GM19035 (cell line): ENCODE data around the gene TUBA3D.
"Not testable (repeated sequence)": the region's sequence is repeated elsewhere in the genome, so short reads cannot be mapped to it uniquely, and the experiment has no call there.

Source experiments
- ATAC-seq: cut with Tn5 transposase; IDR thresholded peaks from one replicate; pipeline ENCODE4 v1.9.1; 2021; ENCODE audit not compliant: unreplicated experiment

The TUBA3D gene

DNA sequence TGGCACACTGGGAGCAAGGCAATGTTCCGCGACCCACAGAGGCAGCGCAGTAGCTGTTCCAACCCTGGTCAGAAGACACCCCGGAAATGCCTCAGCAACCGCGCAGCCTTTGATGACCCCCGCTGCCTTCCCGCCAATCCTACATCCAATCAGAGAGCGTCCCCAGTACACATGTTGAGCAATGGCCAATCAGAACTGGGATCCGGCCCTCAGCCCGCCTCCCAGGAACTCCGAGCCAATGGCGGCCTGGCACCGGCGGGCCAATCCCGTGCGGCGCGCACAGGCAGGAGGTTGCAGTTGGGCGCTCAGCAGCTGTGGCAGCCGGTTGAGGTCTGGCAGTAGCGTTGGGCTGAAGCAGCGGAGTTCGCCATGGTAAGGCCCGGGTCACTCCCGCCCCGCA lies at the start of gene TUBA3D:
Gene TUBA3D (plus strand): TSS at position 289 of the 400 bp plus-strand sequence. CDS start 81 bp downstream, at position 370.
- no peak for ATAC-seq

DNA sequence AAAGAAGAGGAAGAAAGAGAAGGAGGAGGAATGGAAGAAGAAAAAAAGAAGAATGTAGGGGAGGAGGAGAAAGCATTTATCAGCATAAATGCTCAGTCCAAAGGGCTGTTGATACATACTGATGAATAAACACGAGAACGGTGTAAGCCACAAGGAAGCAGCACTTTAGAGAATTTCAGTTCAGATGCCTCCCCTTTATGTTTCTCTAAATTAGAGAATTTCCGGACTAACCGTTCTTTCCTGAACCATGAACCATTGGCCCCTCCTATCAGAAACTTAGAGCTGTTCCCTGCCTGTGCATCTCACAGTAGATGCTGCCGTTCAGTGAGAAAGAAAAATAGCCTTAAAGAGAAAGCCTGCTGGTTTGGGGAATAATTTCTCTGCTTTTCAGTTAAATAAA lies 49.2 kb upstream of the TUBA3D start:
- ATAC-seq = no peak

DNA sequence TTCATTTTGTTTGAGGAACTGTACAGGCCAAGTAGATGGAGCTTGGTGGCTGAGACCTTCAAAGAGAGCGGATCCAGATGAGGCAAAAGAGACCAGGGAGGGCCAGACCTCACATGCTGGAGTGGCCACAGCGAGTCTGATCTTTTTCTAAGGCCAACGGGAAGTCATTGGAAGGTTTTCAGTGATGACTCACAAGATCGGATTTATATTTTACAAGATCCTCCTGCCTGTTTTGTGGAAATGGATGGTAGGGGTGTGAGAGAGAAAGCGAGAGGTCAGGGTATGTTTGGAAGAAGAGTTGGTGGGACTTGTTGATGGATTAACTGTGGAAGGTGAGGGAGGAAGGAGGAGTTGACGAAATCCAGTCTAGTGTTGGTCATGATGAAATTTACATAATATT lies 44.6 kb upstream of the TUBA3D start:
- no peak for ATAC-seq

DNA sequence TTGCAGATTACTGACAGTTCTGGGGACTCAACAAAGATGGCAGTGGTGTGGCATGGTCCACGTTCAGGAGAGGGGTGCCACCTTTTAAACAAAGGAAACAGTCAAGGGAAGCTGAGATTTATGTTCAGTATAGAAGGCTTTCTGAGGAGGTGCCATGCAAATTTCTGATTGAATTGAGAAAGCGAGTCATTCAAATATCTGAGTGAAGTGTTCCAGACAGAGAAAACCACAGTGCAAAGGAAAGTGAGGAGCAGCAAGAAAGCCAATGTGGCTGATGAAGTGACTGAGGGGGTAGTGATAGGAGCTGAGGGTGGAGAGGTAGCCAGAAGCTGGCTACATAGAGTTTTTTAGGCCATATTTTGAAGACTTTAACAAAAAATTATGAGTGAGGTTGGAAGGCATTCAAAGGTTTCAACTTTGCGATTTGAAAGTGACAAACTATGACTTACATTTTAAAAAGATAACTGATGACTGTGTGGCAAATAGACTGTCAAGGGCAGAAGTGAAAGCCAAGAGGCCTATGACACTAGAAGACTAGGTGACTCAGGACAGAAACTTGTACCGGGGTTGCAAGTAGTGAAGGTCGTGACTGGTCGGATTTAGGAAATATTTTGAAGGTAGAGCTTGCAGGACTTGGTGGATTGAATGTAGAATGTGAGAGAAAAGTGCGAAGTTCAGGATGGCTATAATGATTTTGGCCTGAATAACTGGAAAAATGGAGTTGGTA lies 35.0 kb upstream of the TUBA3D start:
- ATAC-seq = peak; percentile 81

DNA sequence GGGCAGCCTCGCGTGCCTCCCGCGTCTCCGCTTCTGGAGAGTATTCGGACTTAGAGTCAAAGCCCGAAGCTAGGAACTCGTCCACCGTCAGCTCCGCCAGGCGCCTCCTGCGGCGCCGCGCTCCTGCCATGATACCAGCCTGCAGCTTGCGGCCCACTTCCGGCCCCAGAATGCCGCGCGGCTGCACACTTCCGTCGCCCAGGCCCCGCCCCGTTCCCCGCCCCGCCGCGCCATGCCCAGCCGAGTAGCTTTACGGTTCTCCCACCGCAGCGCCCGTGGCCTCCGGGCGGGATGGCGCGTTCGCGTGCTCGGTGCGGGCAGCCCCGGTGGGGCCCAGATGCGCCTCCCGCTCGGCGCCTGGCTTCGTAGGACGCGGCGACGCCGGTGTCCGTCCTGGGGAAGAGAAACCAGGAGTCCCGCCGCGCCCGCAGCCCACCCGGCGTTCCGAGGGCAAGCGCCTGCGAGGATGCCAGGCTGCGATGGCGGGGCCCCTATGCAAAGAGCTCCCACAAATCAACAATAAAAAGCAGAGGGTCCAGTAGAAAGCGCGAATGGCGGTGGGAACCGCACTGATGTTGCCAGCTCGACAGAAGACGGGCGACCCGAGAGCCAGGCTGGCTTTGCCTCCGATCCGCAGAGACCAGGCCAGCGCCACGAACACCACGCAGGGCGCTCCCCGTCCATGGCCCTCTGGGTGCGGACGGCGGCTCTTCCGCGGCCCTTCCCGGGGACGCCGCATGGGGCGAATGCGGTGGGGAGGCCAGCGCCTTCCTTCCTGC lies 31.0 kb upstream of the TUBA3D start:
- ATAC-seq = not testable (repeated sequence)

- ATAC-seq = not testable (repeated sequence)
Observed at GRCh38 chr2:131445515-131445797, 30.5 kb upstream of the TUBA3D start.

DNA sequence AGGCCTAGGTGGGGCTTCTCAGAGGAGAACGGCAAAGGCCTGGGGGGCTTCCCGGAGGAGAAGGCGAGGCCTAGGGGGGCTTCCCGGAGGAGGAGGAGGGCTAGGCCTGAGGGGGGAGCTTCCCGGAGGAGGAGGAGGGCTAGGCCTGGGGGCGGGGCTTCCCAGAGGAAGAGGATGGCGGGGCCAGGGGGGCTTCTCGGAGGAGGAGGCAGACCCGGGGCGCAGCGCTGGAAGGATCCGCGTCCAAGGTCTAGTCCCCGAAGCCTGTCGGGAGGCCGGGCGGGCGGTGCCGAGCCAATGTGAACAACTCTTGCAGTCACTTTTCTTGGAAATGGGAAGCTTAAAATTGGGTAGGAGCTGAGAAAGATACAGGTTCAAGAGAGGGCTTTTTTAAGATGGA lies 30.0 kb upstream of the TUBA3D start:
- ATAC-seq = no peak

GRCh38 chr2:131447981-131448380 lies 27.9 kb upstream of the TUBA3D start:
- ATAC-seq = not testable (repeated sequence)

DNA sequence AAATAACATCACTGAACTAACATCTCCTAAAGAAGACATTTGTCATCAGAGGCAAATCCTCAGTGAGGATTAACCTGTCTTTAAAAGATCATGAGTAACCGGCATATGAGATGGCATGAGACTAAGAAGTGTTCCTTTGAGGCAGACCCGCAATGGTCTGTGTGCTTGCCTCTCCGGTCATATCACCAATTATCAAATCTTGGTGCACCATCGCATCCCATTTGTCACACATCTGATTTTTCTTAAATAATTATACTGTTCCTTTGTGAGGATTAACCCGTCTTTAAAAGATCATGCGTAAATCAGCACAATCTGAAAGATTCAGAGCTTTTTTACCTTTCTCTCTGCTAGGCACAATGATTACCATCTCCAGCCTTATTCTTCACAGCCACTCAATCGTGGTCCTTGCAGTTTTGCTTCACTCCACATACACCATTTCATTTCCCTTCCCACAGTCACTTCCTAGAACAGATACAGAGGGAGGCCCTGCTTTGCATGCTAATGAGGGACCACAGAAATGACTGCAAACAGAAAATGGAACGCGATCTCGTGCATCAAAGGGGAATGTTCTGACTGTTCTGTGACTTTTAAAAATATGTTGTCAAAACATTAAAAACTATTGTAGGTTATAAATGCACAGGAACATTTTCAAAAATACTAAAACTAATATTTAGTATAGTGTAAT lies 24.5 kb upstream of the TUBA3D start:
- ATAC-seq = peak; percentile 87

- not testable (repeated sequence) for ATAC-seq
Observed at GRCh38 chr2:131454914-131455313, 21.0 kb upstream of the TUBA3D start.

DNA sequence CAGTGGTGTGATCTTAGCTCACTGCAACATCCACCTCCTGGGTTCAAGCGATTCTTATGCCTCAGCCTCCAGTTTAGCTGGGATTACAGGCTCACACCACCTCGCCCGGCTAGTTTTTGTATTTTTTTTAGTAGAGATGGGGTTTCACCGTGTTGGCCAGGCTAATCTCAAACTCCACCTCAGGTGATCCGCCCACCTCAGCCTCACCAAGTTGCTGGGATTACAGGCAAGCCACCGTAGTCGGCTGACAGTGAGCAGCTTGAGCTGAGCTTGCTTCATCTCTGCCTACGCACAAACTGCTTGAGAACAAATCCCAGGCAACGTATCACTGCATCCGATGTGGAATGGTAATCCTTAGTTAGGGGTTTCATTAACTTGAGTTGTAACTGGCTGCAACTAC lies 8.2 kb upstream of the TUBA3D start:
- not testable (repeated sequence) for ATAC-seq

DNA sequence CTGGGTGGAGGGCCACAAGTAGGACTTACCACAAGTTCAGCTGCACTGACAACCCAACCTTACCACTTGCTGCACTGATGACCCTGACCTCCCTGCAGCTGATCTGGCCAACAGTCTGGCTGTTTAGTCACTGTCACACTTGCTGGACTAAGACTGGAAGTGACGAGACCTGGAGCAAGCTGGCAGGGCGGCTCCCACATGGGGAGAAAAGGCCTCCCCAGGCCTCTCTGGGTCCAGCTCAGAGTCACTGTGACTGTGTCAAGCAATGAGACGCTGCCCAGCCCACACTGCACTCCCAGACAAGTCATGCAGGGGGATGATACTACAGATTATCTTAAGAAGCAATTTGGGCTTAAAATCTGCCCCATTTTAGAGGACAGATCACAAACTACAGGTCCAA lies 5.0 kb upstream of the TUBA3D start:
- ATAC-seq = not testable (repeated sequence)

GRCh38 chr2:131471624-131472023 lies 4.3 kb upstream of the TUBA3D start:
- ATAC-seq = not testable (repeated sequence)

GRCh38 chr2:131473266-131473665 lies 2.7 kb upstream of the TUBA3D start:
- not testable (repeated sequence) for ATAC-seq

DNA sequence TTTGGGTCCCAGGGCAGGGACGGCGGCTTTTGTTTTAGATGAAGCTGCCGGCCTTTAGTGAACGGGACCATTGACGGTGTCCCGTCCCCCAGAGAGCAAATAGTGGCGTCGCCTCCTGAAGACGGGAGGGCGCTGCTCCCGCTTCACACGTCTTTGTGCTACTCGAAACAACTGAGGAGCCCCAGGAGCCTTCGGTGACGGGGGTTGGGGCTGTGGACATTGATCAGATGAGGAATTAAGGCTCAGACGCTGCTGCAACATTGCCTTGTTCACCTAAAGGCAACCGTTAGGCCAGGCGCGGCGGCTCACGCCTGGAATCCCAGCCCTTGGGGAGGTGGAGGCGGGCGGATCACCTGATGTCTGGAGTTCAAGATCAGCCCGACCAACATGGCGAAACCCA lies 444 bp downstream of the TUBA3D start:
- ATAC-seq = not testable (repeated sequence)

DNA sequence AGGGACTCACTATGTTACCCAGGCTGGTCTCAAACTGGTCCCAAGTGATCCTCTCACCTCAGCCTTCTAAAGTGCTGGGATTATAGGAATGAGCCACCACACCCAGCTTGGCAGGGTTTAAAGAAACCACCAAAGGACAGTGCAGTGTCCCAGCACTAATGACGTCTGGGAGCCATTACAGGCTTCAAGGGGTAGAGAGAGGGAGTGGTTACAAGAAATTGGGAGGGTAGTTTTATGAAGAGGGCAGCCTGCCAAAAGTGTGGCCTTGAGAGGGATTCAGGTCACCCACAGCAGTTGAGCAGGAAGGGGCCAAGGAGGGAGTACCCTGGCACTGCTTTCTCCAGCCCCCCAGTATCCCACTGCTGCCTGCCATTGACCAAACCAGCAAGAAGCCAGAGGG lies 1.3 kb downstream of the TUBA3D start:
- ATAC-seq = not testable (repeated sequence)

DNA sequence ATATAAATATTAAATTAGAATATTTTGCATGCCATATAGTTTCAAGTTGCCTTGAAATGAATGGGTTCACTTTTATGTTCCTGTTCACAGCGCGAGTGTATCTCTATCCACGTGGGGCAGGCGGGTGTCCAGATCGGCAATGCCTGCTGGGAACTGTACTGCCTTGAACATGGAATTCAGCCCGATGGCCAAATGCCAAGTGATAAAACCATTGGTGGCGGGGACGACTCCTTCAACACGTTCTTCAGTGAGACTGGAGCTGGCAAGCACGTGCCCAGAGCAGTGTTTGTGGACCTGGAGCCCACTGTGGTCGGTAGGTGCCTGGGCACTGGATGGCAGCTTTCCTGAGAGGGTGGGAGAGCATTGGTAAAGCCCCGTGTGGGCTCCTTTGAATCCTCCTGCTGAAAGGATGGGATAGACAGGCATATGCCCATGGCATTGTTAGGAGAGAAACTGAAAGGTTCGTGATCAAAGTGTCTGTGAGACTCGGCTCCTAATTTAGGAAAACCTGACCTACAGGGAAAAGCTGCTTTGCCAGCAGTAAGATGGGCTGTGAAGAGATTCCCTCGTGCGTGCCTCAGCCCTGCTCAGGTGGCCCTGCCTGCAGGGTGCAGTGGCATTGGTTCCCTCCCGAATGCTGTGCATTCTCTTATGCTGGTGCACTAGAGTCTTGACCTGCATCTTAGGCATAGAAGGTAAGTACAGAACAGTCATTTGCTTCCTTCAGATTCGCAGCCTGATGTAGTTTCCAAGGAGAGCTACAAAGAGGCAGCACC lies 2.3 kb downstream of the TUBA3D start:
- ATAC-seq = not testable (repeated sequence)

- not testable (repeated sequence) for ATAC-seq
Observed at GRCh38 chr2:131478850-131479461, 3.0 kb downstream of the TUBA3D start.

DNA sequence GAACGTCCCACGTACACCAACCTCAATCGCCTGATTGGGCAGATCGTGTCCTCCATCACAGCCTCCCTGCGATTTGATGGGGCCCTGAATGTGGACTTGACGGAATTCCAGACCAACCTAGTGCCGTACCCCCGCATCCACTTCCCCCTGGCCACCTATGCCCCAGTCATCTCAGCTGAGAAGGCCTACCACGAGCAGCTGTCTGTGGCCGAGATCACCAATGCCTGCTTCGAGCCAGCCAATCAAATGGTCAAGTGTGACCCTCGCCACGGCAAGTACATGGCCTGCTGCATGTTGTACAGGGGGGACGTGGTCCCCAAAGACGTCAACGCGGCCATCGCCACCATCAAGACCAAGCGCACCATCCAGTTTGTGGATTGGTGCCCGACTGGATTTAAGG lies 4.4 kb downstream of the TUBA3D start:
- not testable (repeated sequence) for ATAC-seq

DNA sequence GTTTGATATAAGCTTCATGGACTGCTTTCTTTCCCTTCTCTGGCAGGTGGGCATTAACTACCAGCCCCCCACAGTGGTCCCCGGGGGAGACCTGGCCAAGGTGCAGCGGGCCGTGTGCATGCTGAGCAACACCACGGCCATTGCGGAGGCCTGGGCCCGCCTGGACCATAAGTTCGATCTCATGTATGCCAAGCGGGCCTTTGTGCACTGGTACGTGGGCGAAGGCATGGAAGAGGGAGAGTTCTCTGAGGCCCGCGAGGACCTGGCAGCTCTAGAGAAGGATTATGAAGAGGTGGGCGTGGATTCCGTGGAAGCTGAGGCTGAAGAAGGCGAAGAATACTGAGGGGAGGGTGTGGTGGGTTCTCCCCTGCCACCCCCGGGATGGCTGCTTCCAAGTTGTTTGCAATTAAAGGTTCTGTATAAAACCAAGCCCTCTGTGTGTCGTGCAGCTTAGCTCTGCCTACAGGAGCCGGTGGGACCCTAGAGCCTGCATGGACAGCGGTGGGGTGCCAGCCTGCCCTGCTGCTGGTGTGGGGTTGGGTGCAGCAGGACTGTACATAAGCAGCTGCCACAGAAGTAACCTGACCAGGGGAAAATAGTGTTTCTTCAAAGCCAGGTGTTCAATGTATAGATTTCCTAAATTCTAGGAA lies 6.7 kb downstream of the TUBA3D start:
- not testable (repeated sequence) for ATAC-seq
